ENCODE measurements around the gene LPCAT3. TPM values are rescaled to one million over a fixed set of nuclear protein-coding genes. Genes with fewer than 3 reads are reported as not detected.

Gene LPCAT3
- total RNA-seq, 2 donors from 2014 or later = 33.6 to 86.7 TPM

DNA sequence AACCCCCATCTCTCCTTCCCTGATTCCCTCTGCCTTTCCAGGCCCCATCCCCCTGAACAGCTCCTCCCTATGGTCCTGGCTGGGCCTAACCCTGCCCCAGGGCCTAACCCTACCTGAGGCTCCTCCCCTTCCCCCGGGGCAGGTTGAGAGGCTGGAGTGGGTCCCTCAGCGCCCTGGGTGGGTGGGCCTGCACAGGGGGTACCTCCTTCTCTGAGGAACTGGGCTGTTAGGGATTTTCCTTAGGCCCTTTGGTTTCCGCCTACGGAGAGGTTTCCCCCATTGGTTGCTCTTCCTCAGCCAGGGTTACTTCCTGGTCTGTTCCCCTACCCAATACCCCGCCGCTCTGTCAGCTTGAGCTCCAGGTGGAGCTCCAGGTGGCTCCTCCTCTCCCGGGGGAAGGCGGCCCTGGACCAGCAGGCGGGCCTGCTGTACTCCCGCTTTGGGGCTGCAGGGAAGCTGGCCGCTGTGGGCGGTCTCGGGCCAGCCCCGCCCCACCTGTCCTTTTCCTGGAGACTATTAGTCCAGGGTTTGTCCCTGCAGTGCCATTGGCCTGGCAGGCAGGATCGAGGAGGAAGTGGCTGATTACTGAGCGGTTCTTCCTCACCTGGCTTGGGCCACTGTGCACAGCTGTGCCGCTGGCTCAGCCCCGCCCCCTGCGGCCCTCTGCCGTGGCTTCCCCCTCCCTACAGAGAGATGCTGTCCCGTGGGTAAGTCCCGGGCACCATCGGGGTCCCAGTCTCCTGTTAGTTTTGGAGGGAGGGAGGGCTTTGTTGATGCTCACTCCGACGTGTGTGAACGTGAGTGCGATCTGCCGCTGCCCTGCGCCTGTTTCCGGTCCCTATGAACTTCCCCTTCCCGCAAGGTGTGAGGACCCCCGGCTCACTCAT is 72.0 kb downstream of the LPCAT3 start:
- Histone ChIP-seq H3K9me3 (ENCODE audit: control insufficient read depth, low read length) (no peaks in the 10 kb centered on the region), H3K4me1 (ENCODE audit: control insufficient read depth, insufficient read depth, low read length) (peaks cover 7% of the 10 kb centered on the region), H3K27me3 (ENCODE audit: control insufficient read depth, insufficient read depth, low read length, poor library complexity, severe bottlenecking) (no peaks in the 10 kb centered on the region), H3K27ac (ENCODE audit: low read depth, low read length) (no peak overlapping the region), H3K4me3 (ENCODE audit: low read length) (peak overlapping the region; percentile 89), H3K36me3 (ENCODE audit: control insufficient read depth, insufficient read depth, low read length) (peaks cover 11% of the 10 kb centered on the region), H3K9ac (ENCODE audit: extremely low read depth, low read length, poor library complexity, severe bottlenecking) (peak overlapping the region; percentile 52)
- TF ChIP-seq, protein P1, sequence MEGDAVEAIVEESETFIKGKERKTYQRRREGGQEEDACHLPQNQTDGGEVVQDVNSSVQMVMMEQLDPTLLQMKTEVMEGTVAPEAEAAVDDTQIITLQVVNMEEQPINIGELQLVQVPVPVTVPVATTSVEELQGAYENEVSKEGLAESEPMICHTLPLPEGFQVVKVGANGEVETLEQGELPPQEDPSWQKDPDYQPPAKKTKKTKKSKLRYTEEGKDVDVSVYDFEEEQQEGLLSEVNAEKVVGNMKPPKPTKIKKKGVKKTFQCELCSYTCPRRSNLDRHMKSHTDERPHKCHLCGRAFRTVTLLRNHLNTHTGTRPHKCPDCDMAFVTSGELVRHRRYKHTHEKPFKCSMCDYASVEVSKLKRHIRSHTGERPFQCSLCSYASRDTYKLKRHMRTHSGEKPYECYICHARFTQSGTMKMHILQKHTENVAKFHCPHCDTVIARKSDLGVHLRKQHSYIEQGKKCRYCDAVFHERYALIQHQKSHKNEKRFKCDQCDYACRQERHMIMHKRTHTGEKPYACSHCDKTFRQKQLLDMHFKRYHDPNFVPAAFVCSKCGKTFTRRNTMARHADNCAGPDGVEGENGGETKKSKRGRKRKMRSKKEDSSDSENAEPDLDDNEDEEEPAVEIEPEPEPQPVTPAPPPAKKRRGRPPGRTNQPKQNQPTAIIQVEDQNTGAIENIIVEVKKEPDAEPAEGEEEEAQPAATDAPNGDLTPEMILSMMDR (conservative IDR thresholded peaks at IDR 0.05) = peak; percentile 21
- H3K36me3 Mint-ChIP-seq (ENCODE audit: low read depth) = peaks cover 12% of the 10 kb centered on the region
- no peaks in the 10 kb centered on the region for H3K27me3 Mint-ChIP-seq (ENCODE audit: insufficient read depth)
- H3K4me1 Mint-ChIP-seq = peaks cover 43% of the 10 kb centered on the region
- peak overlapping the region; percentile 84 for H3K4me3 Mint-ChIP-seq
- no peaks in the 10 kb centered on the region for H3K9me3 Mint-ChIP-seq
- peak overlapping the region; percentile 100 for H3K27ac Mint-ChIP-seq
- DNase-seq = peak; percentile 100
- WGBS, 2 experiments (ENCODE audit: insufficient coverage in 1 of 2, insufficient read length in 1 of 2) = 6 to 26% methylated on average over 16 to 32 of the region's 32 CpGs

DNA sequence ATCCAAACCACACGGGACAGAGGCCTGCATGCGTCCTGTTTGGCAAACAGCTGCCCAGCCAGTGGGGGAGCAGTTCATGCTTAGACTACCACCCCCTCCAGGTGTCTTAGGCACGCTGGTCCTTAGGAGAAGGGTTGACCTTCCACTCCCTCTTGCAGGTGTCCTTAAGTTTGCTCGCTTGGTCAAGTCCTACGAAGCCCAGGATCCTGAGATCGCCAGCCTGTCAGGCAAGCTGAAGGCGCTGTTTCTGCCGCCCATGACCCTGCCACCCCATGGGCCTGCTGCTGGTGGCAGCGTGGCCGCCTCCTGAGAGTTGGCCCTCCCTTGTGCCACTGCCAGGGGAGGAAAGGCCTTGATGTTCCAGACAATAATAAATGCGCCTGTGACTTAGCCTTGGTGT is 72.7 kb downstream of the LPCAT3 start:
- H3K4me1 Mint-ChIP-seq = peaks cover 43% of the 10 kb centered on the region
- H3K4me1 ChIP-seq (ENCODE audit: control insufficient read depth, insufficient read depth, low read length) = peaks cover 7% of the 10 kb centered on the region
- H3K9ac ChIP-seq (ENCODE audit: extremely low read depth, low read length, poor library complexity, severe bottlenecking) = peak overlapping the region; percentile 12
- no peaks in the 10 kb centered on the region for H3K9me3 ChIP-seq (ENCODE audit: control insufficient read depth, low read length)
- no peaks in the 10 kb centered on the region for H3K9me3 Mint-ChIP-seq
- H3K36me3 Mint-ChIP-seq (ENCODE audit: low read depth) = peaks cover 18% of the 10 kb centered on the region
- peak overlapping the region; percentile 84 for H3K4me3 Mint-ChIP-seq
- no peak overlapping the region for H3K27ac ChIP-seq (ENCODE audit: low read depth, low read length)
- no peak for DNase-seq
- peak overlapping the region; percentile 89 for H3K4me3 ChIP-seq (ENCODE audit: low read length)
- WGBS, 2 experiments (ENCODE audit: insufficient coverage in 1 of 2, insufficient read length in 1 of 2) = 82 to 84% methylated on average over 8 to 11 of the region's 11 CpGs
- no peaks in the 10 kb centered on the region for H3K27me3 Mint-ChIP-seq (ENCODE audit: insufficient read depth)
- TF ChIP-seq, protein P1 (conservative IDR thresholded peaks at IDR 0.05) = peak; percentile 5
- H3K27ac Mint-ChIP-seq = peak overlapping the region; percentile 100
- H3K36me3 ChIP-seq (ENCODE audit: control insufficient read depth, insufficient read depth, low read length) = peaks cover 18% of the 10 kb centered on the region
- H3K27me3 ChIP-seq (ENCODE audit: control insufficient read depth, insufficient read depth, low read length, poor library complexity, severe bottlenecking) = no peaks in the 10 kb centered on the region

DNA sequence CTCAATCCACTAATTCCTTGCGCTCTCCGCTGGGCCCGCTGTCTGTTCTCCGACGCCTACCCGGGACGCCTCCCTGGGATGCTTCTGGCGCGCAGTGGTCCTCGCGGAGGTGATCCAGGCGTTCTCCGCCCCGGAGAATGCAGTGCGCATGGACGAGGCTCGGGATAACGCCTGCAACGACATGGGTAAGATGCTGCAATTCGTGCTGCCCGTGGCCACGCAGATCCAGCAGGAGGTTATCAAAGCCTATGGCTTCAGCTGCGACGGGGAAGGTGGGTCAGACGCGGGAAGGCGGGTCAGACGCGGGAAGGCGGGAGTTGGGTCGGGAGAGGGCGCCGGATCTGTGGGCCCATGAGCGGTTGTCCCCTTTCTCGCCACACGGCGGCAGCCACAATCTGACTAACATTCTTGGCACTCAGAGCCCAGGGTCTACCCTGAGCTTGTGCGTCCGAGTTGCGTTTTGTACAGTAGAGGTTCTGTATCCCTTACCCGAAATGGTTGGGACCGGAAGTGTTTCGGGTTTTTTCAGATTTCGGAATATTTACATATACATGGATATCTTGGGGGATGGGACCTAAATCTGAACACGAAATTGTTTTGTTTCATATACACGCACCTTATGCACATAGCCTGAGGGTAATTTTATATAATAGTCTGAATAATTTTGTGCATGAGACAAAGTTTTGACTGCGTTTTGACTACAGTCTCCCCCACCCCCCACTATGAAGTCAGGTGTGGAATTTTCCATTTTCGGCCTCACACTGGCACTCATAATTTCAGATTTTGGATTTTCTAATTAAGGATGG is 73.7 kb downstream of the LPCAT3 start:
- WGBS, 2 experiments (ENCODE audit: insufficient coverage in 1 of 2, insufficient read length in 1 of 2) = 0 to 3% methylated on average over 35 to 46 of the region's 48 CpGs
- DNase-seq = peak; percentile 98
- H3K27me3 Mint-ChIP-seq (ENCODE audit: insufficient read depth) = no peaks in the 10 kb centered on the region
- Histone ChIP-seq H3K36me3 (ENCODE audit: control insufficient read depth, insufficient read depth, low read length) (peaks cover 24% of the 10 kb centered on the region), H3K27me3 (ENCODE audit: control insufficient read depth, insufficient read depth, low read length, poor library complexity, severe bottlenecking) (no peaks in the 10 kb centered on the region), H3K9ac (ENCODE audit: extremely low read depth, low read length, poor library complexity, severe bottlenecking) (peak overlapping the region; percentile 89), H3K27ac (ENCODE audit: low read depth, low read length) (peak overlapping the region; percentile 100), H3K4me3 (ENCODE audit: low read length) (peak overlapping the region; percentile 89), H3K9me3 (ENCODE audit: control insufficient read depth, low read length) (no peaks in the 10 kb centered on the region), H3K4me1 (ENCODE audit: control insufficient read depth, insufficient read depth, low read length) (peaks cover 7% of the 10 kb centered on the region)
- peaks cover 27% of the 10 kb centered on the region for H3K36me3 Mint-ChIP-seq (ENCODE audit: low read depth)
- TF ChIP-seq, protein P1 (conservative IDR thresholded peaks at IDR 0.05) = peak; percentile 99
- peak overlapping the region; percentile 100 for H3K27ac Mint-ChIP-seq
- H3K4me3 Mint-ChIP-seq = peak overlapping the region; percentile 84
- H3K9me3 Mint-ChIP-seq = no peaks in the 10 kb centered on the region
- peaks cover 37% of the 10 kb centered on the region for H3K4me1 Mint-ChIP-seq

Data from endodermal cell (in vitro differentiated cells).